ENCODE data around the gene GNB1L.

GNB1L gene

GRCh38 chr22:19882446-19883381, 28.0 kb upstream of the GNB1L start:
- H3K9me3 Mint-ChIP-seq: no peaks in the 10 kb centered on the region
- no peak for DNase-seq (ENCODE audit: low spot score in 2 of 2)

GRCh38 chr22:19880786-19881569, 26.3 kb upstream of the GNB1L start:
- Mint-ChIP-seq H3K4me3 (no peak overlapping the region), H3K9me3 (no peaks in the 10 kb centered on the region), H3K27ac (no peak overlapping the region), H3K36me3 (no peaks in the 10 kb centered on the region), H3K4me1 (no peaks in the 10 kb centered on the region)
- DNase-seq (ENCODE audit: low spot score in 2 of 2) (no peak), ATAC-seq (no peak)

More at GRCh38 chr22:19882446-19883381, 28.0 kb upstream of the GNB1L start:
- Mint-ChIP-seq H3K27ac (no peak overlapping the region), H3K4me1 (no peaks in the 10 kb centered on the region), H3K4me3 (no peak overlapping the region), H3K36me3 (no peaks in the 10 kb centered on the region)
- ATAC-seq: no peak

GRCh38 chr22:19879992-19880785, 25.5 kb upstream of the GNB1L start:
- no peak overlapping the region for H3K4me3 Mint-ChIP-seq
- no peaks in the 10 kb centered on the region for H3K36me3 Mint-ChIP-seq
- ATAC-seq (no peak), DNase-seq (ENCODE audit: low spot score in 2 of 2) (no peak)
- no peaks in the 10 kb centered on the region for H3K4me1 Mint-ChIP-seq
- no peak overlapping the region for H3K27ac Mint-ChIP-seq
- H3K9me3 Mint-ChIP-seq: no peaks in the 10 kb centered on the region

DNA sequence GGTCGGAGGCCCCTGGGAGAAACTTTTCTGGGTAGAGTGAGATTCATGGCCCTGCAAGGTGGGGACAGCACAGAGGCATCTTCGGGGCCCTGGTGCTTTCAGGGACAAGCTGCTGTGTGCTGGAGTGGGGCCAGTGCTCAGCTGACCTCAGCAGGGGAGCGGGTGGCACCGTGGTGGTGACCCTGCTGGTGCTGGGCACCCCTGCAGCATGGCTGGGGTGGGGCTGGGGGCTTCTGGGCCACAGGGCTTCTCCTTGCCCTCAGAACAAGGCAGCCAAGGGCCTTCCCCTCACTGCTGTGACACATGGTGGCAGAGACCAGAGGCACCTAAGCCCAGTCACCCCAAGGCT, 24.9 kb upstream of the GNB1L start:
- no peak for ATAC-seq
- Mint-ChIP-seq H3K9me3 (no peaks in the 10 kb centered on the region), H3K4me3 (no peak overlapping the region), H3K36me3 (no peaks in the 10 kb centered on the region), H3K27ac (no peak overlapping the region), H3K4me1 (no peaks in the 10 kb centered on the region)
- DNase-seq (ENCODE audit: low spot score in 2 of 2): no peak

DNA sequence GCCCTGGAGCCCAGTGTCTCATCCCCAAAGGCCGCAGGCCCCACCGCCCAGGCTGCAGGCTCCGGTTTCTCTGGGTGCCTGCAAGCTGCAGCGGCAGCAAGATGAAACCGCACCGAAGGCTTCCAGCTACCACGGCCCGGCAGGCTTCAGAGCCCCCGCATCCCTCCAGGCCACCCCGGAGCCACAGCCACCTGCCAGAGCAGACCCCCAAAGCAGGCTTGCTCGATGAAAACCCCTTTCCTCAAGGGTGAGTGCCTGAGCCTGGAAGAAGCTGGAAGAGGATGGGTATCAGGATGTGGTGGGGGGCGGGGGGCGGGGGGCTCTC, 24.5 kb upstream of the GNB1L start:
- Mint-ChIP-seq H3K9me3 (no peaks in the 10 kb centered on the region), H3K36me3 (no peaks in the 10 kb centered on the region), H3K27ac (no peak overlapping the region), H3K4me3 (no peak overlapping the region), H3K4me1 (no peaks in the 10 kb centered on the region)
- ATAC-seq (no peak), DNase-seq (ENCODE audit: low spot score in 2 of 2) (no peak)

DNA sequence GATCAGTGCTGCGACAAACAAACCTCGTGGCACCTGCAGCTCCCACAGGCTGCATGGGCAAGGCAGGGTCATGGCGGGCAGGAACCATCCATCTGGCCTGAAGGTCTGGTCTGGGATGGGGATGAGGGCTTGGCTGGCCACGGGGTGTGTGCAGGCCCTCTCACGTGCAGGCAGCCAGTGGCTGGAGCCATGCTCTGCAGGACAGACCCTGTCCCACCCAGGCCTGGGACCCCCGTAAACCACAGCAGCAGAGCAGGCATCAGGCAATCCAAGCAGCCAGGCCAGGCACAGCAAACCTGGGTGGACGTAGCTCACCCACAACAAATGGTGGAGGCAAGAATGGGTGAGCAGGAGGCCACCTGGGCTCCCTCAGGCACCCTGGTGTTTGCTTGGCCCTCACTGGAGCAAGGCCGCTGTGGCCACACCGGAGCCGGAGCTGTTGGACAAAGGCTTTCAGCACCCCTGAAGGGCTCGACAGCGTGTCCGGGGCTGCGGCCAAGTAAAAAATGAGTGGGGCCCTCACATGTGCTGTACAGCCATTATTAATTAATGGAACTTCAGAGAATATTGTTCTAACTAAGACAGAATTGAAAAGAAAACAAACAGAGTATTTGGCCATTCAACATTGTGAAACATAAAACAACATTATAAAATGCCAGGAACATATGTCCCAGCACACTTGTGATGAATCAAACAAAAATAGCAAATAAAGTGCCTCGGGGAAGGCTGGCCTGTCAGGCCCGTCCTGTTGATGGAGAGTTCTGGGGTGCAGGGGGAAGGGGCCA, 24.0 kb upstream of the GNB1L start:
- Mint-ChIP-seq H3K4me3 (no peak overlapping the region), H3K27ac (no peak overlapping the region), H3K9me3 (no peaks in the 10 kb centered on the region), H3K4me1 (no peaks in the 10 kb centered on the region), H3K36me3 (no peaks in the 10 kb centered on the region)
- ATAC-seq (no peak), DNase-seq (ENCODE audit: low spot score in 2 of 2) (no peak)

- no peaks in the 10 kb centered on the region for H3K36me3 Mint-ChIP-seq
- no peaks in the 10 kb centered on the region for H3K9me3 Mint-ChIP-seq
- no peak for DNase-seq (ENCODE audit: low spot score in 2 of 2)
- no peaks in the 10 kb centered on the region for H3K4me1 Mint-ChIP-seq
- H3K4me3 Mint-ChIP-seq: no peak overlapping the region
- ATAC-seq: no peak
- no peak overlapping the region for H3K27ac Mint-ChIP-seq
Measured at GRCh38 chr22:19877626-19878339, 23.1 kb upstream of the GNB1L start.

- no peak overlapping the region for H3K27ac Mint-ChIP-seq
- no peak for DNase-seq (ENCODE audit: low spot score in 2 of 2)
- no peaks in the 10 kb centered on the region for H3K9me3 Mint-ChIP-seq
- H3K36me3 Mint-ChIP-seq: no peaks in the 10 kb centered on the region
- H3K4me3 Mint-ChIP-seq: no peak overlapping the region
- no peaks in the 10 kb centered on the region for H3K4me1 Mint-ChIP-seq
- no peak for ATAC-seq
Measured at GRCh38 chr22:19876941-19877625, 22.4 kb upstream of the GNB1L start.

DNA sequence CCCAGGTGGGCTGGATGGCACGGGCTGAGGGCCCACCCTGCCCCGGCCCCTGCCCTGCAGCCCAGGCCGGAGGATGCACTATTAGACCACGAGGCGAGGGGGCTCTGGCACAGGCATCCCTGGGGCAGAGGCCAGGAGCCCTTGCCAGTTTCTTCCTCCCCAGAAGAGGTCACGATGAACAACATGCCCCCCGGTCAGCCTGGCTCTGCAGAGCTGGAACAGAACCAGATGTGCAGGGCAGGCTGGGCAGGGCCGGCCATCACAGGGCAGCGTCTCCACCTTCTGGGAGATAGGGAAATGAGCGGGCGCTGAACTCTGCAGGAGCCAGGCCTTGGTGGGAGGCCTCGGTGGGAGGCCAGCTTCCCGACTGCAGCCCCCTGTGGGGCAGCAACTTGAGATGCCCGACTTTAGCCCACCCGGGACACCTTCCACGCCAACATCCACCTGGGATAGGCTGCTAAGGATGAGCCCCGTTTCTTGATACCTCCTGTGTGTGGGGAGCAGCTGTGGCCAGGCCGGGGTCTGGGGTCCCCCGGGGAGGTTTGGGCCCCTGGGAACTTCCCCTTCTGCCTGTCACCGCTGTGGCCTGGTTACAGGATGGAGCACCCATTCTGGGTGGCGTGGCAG, 21.8 kb upstream of the GNB1L start:
- no peaks in the 10 kb centered on the region for H3K9me3 Mint-ChIP-seq
- H3K4me3 Mint-ChIP-seq: no peak overlapping the region
- H3K36me3 Mint-ChIP-seq: no peaks in the 10 kb centered on the region
- H3K4me1 Mint-ChIP-seq: no peaks in the 10 kb centered on the region
- H3K27ac Mint-ChIP-seq: no peak overlapping the region
- ATAC-seq (no peak), DNase-seq (ENCODE audit: low spot score in 2 of 2) (no peak)

- Mint-ChIP-seq H3K4me1 (no peaks in the 10 kb centered on the region), H3K4me3 (no peak overlapping the region), H3K9me3 (no peaks in the 10 kb centered on the region), H3K27ac (no peak overlapping the region), H3K36me3 (no peaks in the 10 kb centered on the region)
- ATAC-seq: no peak
- DNase-seq (ENCODE audit: low spot score in 2 of 2): no peak
Measured at GRCh38 chr22:19875531-19876313, 21.0 kb upstream of the GNB1L start.

GRCh38 chr22:19875061-19875530, 20.4 kb upstream of the GNB1L start:
- Mint-ChIP-seq H3K4me3 (no peak overlapping the region), H3K9me3 (no peaks in the 10 kb centered on the region), H3K27ac (no peak overlapping the region), H3K36me3 (no peaks in the 10 kb centered on the region), H3K4me1 (no peaks in the 10 kb centered on the region)
- no peak for ATAC-seq
- DNase-seq (ENCODE audit: low spot score in 2 of 2): no peak

DNA sequence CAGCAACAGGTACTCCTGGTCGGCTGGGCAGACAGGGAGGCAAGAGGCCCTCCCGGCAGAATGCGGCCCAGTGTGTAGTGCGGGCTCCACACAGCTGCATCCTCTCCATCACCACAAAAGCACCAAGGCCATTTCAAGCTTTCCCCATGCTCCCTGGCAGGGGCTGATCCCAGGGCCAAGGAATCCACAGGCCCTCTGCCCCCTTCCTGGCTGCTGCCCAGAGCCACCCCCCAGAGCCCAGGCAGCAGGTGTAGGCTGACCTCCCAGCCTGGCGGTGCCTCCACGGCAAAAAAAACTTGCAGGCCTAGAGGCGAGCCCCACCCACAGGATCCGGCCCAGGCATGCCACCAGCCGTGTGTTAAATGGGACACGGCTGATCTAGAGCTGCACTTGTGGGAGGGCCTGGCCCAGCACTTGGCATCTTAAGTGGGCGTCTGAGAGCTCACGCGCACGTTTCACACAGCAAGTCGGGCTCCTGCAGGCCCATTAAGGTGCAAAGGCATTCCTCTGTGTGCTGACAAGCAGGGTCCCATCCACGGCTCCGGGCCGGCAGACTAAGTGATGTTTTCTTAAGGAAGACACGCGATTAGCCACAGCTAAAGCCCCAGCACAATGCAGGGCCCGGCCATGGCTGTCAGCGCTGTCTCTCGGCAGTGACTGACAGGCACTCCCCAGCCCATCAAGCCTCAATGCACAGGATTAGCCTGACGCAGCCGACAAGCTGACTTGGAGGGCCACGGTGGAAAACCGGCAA, 19.8 kb upstream of the GNB1L start:
- Mint-ChIP-seq H3K36me3 (no peaks in the 10 kb centered on the region), H3K4me3 (no peak overlapping the region), H3K9me3 (no peaks in the 10 kb centered on the region), H3K27ac (peak overlapping the region; percentile 71), H3K4me1 (no peaks in the 10 kb centered on the region)
- ATAC-seq (peak; percentile 63), DNase-seq (ENCODE audit: low spot score in 2 of 2) (no peak)
